GM19238 (cell line): ENCODE results near the gene RFFL.
"Not testable (repeated sequence)": the region's sequence is repeated elsewhere in the genome, so short reads cannot be mapped to it uniquely, and the experiment has no call there.

ENCODE experiments used
- DNase-seq: peaks from one replicate; pipeline ENCODE4 v3.0.0; 2011; ENCODE audit warnings: low spot score; ENCODE audit not compliant: insufficient read length

RFFL gene

DNA sequence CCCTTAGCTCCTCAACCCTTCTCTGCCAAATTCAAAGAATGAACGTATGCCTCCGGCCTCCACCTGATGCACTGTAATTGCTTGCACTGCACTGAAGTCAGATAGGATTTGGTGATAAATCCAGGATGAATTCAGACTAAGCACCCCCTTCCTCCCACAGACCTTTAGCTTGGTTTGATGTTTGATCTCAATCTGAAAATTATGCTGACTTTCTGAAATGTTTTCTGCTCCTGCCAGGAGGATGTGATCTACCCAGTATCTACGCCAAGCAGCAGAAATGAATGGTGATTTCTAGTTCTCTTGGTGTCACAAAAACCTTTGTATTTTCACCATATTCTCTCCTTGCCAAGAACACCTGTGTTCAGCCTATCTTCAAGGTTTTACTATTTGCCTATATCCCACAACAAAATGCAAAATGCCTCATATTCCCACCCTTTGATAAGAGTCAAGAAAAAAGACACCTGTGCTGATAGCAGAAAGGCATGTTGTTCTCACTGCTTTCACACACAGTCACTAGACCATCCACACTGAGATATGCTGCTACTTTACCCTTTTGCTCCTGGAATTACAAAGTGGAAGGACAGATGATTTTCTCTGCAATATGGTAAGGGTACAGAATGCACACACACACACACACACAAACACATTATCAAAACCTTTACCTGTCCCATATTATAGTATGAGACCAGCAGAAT is 14.7 kb downstream of the RFFL start:
- no peak for DNase-seq

DNA sequence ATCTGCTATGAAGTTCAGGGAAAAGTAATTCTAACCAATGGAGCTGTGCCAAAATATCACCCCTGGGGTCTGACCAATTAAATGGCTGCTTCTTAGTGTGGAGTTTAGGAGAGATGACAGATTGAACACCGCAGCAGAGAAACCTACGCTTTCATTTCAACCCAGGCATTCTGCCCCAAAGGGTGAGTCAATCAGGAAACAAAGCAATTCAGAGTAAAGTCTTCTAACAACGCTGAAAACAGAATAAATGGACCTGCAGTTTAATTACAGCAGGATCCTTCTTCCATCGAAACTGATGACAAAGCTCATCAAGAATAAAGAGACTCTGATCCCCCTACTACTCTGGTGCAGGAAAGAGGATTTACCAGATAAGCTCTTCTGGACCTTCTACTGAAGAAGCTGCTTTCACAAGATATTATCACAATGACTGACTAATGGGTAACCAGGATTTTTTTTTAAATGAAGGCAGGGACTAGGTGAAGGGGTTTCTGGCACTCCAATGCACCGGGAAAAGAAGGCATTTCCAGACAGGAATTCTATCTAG is 16.7 kb downstream of the RFFL start:
- DNase-seq = peak; percentile 51

DNA sequence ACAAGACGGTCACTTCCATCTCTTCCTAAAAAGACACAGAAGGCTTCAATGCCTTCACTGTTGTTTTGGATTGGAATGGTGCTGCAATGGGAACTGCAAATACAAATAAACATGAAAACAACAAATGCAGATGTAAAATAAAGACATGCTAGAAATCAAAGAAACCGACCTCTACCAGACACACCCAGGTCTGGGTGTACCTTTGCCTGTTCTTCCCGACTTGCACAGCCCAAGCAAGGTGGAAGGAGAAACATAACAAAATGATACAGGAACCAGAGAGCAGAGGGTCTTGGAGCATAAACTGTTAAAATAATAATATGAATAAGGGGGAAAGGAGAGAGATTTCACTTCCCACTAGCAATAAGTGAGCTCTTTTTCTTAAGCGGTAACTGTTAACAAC is 17.3 kb downstream of the RFFL start:
- no peak for DNase-seq

DNA sequence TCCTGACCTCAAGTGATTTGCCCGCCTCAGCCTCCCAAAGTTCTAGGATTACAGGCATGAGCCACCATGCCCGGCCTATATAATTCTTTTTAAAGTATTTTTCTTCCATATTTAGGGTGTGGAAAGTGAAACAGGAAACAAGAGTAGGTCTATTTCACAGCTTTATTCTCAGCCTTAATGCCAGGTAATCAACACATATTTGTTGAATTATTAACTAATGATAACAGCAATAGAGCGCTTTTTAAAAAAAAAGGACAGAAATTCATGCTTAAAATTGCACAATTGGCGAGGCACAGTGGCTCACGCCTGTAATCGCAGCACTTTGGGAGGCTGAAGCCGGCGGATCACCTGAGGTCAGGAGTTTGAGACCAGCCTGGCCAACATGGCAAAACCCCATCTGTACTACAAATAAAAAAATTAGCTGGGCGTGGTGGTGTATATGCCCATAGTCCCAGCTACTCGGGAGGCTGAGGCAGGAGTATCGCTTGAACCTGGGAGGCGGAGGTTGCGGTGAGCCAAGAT is 18.0 kb downstream of the RFFL start:
- DNase-seq = not testable (repeated sequence)

DNA sequence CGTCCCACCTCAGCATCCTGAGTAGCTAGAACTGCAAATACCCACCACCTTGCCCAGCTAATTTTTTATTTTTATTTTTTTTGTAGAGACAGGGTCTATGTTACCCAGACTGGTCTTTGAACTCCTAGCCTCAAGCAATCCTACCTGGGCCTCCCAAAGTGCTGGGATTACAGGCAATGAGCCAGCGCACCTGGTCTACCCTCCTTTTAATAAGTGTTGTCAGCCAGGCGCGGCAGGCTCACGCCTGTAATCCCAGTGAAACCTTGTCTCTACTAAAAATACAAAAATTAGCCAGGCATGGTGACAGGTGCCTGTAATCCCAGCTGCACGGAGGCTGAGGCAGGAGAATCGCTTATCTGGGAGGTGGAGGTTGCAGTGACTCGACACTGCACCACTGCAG is 19.3 kb downstream of the RFFL start:
- DNase-seq = no peak

DNA sequence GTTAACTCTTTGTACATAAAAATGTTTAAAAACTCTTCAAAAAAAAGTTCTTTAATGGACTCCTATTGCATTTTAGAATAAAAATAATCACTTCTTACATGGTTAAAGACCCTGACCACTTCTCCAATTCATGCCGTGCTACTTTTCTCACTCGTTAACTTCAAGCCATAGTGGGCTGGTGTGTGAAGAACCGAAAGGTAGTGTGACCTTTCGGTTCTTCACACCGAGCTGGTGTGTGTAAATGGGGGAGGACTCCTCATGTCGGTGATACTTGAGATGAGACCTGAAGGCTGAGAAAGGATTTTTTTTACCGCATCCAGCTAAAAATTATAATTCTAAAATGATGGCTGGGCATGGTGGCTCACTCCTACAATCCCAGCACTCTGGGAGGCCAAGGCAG is 22.1 kb downstream of the RFFL start:
- no peak for DNase-seq

DNA sequence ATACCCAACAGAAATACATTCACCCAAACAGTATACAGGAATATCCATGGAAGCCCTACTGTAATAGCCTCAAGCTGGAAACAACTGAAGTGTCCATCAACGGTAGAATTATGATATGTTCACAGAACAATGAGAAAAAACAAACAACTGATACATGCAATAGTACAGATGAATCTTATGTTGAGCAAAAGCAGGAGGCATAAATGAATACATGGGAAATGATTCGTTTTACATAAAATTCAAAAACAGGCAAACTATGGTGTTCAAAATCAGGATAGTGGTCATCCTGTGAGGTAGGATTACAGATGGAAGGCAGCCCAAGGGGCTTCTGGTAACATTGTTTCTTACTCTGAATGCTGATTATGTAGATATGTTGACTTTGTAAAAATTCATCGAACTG is 25.1 kb downstream of the RFFL start:
- no peak for DNase-seq

DNA sequence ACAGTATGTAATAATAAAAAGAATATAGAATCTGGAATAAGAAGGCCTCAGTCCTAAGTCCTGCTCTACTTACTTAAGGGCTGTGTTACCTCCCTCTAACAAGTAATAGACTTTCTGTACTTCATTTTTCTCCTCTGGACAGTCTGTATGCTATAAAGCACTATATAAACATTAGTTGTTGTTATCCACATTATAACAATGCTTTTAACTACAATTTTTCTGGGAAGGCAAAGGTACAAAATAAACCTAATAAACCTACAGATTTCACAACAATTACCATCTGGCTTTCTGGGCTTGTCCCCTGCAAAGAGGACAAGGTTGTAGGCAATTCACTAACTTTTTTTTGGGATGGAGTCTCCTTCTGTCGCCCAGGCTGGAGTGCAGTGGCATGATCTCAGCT is 32.7 kb downstream of the RFFL start:
- DNase-seq = no peak

DNA sequence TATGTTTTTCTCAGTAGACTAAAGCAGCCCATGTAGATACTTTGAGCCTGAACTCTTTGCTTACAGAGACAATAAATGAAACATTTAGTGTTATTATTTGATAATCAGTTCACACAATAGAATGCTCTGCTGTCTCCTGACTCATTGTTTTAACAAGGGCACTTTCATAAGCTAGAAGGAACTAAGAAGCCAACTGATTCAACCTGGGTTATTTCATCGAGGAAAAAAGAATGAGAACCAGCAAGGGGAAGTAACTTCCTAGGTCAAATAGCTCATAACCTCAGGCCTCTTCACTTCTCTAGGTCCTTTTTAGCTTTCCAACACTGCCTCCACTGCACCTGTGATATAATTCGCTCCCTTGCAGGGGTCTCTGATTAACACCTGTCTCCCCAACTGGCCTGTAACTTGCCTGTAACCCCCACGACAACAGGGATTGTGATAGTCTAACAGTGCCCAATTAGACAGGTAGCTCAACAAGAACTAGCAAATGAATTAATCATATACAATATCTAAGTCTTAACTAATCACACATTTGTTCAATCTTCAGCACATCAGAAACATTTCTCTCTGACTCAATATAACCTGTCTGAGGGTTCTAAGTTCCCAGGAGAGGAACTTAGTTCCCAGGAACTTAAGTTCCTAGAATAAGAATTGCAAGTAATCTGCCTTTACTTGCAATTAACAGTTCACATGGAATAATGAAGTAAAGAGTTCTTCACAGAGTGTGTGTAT is 34.8 kb downstream of the RFFL start:
- no peak for DNase-seq

DNA sequence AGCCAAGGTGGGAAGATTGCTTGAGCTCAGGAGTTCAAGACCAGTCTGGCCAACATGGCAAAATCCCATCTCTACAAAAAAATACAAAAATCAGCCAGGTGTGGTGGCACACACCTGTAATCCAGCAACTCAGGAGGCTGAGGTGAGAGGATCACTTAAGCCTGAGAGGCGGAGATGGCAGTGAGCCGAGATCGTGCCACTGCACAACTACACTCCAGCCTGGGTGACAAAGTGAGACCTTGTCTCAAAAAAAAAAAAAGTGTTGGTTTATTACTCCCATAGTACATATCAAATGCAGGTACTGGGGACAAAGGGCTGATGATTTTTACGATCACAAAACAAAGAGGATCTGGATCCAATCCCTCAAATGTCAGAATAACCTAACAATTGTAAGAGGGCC is 35.4 kb downstream of the RFFL start:
- DNase-seq = not testable (repeated sequence)

DNA sequence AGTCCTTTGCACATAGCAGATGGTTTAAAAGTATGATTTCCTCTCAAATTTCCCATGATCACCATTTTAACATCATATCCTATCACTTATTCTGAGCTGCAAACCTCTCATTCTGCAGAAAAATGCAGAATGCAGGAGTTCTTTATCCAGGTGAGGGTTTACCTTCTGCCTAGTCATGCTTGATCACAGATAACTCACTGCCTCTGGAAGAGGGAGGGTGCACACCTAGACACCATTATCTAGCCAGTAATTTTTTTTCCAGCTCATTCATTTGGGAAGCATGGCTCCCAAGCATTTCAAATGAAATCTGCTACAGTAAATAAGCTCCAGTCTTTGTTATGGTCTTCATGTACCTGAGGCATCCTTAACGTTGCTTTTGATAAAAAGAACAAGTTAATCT is 38.0 kb downstream of the RFFL start:
- DNase-seq = no peak

DNA sequence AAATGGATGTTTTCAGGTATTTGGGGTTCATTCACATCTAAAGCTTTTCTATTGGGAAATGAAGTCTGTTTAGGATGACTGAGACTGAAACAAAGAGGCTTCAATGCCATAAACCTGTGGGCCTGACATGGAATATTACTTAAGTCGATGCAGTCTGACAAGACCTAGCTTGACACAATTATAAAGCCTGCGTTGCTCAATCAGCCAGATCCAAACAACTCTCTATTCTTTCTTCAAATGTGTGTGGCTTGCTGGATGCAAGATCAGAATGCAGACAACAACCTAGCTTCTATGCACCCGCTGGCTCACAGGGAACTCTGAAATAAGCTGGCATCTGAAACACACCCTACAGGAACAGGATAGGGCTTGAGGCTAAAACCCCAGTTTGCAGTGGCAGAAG is 40.0 kb downstream of the RFFL start:
- DNase-seq = no peak

DNA sequence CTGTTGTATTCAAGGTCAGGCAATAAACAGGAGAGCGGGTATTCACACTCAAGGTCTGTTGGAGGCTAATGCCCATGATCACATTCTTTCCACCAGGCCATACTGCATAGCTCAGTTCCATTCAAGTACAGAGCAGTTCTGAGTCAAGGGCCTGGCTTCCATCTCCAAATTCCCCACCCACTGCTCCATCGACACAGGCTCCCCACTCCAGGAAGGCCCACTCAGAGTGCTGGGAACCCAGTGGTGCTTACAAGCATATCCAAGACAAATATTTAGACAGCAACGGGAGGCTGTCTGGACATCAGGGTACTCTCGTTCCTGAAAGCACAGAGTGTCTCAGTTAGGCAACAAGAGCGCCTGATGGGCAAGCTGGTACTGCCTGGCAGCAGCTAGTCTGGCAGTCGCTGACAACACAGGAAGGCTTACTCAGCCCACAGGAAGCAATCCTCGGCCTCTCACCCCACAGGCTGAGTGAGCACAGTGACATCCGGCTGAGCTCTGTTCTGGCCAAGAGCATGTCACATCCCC is 40.9 kb downstream of the RFFL start:
- peak; percentile 66 for DNase-seq

DNA sequence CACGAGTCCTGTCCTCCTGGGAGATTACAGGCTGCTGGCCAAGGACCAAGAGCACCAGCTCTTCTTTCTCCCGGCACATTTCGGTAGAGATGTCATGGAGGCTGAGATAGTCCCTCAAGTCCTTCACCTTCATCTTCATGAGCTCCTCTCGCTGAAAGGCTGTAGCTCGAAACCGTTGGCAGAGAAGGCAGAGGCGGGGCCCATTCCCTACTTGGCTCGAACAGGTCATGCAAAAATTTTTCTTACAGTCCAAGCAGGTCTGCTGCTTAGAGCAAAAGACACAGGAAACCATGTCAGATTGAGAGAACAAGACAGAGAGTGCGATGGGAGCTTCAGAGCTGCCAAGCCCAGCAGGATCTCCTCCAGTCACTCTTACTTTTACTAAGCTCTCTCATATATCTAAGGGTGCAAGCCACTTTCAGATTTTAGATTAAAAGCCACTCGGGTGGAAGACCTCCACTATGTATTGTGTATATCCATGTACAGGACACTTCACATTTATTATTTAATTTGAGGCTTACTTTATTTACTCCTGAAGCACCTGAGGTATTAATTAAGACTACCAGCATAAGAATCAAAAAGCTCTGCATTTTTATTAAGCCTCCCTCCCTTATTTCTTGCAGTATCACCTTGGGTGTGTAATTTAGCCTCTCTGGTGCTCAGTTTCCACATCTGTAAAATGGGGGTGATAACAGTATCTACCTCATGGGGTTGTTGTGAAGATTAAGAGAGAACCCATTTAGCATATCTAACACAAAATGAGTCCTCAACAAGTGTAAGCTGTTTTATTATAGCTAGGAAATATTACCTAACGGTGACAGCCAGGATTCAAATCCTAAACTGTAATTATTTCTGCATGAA is 41.8 kb downstream of the RFFL start:
- no peak for DNase-seq

DNA sequence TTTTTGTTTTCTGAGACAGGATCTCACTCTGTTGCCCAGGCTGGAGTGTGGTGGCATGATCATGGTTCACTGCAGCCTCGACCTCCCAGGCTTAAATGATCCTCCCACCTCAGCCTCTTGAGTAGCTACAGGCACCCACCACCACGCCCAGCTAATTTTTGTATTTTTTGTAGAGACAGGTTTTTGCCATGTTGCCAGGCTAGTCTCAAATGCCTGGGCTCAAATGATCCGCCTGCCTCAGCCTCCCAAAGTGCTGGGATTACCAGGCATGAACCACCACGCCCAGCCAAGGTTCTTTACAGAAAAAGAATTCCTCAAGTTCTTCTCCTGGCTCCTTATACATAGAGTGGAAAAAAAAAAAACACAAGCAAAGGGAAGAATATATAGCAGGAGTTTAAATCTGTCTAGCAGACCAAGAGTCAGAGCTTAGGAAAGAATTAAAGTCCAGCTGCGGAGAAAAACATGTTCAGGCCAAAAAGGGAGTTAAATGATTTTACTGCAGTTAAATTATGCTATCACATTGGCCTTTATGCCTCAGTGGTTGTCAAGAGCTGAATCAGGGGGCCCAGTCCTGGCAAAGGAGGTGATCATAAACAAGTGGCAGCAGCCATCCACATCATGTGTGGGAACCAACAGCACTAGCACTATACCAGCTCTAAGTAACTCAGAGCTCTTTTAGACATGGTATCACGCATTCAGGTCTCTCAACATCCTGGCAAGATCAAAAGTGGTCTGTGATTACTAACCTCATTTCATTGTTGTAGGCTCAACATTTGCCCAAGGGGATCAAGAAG is 43.9 kb downstream of the RFFL start:
- no peak for DNase-seq

DNA sequence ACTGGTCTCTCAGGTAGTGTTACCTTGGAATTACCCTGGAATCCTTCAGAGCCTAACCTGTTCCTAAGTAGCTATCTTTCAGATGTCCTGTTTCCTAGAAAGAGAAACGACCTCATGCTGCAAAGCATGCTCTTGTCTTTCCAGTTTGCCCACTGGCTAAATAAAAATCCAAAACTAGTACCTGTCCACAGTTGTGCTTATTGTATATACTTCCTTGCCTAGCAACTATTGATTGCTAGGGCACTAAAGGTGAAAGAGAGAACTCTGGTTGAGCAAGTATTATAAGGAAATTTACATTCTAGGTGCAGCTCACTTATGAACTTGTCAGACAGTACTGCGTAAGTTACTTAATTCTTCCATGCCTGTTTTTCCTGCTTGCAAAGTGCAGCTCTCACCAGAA is 44.7 kb downstream of the RFFL start:
- no peak for DNase-seq

DNA sequence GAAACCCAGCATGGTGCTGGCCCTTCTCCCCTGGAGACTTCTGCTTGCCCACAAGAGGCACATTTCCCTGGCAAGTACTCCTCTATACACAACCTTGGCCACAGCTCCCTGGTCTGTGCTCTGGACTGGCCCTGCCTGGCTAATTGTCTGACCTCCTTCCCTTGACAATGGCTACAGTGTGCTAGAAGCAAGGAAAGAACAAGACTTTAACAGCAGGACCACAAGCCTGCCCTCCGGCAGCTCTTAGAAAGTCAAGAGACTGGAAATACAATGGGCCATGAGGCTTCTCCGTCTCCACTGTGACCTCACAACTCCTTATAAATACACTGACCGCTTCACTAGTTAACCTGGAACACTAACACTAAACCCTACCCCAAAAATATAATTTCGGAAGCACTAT is 46.5 kb downstream of the RFFL start:
- no peak for DNase-seq

DNA sequence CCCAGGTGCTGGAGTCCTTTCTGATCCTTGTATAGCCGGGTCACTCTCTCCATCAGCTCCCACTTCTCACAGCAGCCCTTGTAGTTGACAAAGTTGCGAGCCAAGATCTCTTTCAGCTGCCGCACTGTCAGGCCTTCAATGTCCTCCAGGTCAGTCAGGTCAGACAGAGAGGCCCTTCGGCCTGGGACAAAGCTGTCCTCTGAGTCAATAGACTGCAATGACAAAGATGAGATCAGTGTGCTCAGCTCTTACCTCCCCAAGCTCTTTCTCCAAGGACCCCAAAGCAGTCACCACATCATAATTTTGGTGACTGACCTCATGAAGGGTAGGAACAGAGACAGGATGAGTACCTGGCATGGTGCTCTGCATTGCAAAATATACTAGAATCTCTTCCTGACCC is 47.1 kb downstream of the RFFL start:
- no peak for DNase-seq

DNA sequence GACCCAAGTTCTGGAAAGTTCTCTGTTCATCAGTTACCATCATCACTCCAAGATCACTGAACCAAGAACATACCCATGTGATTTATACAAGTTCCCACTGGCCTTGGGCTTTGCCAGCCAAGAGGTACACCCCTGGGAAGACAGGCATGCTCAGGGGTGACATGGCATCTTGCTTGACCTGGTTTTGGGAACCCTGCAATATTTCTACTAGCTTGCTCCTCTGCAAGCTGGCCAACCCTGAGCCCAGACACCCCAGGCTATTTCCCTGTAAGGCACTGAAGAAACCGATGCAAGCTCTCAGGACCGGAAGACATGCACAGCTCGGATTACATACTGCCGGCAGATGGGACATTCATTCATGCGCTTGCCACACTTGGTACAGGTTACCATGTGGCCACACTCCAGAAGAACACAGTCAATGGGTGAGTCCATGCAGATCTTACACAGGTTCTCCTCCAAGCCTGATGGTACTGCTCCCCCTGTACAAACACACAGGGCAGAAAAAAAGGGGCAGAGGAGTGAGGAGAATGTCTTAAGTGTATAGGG is 51.8 kb downstream of the RFFL start:
- no peak for DNase-seq

DNA sequence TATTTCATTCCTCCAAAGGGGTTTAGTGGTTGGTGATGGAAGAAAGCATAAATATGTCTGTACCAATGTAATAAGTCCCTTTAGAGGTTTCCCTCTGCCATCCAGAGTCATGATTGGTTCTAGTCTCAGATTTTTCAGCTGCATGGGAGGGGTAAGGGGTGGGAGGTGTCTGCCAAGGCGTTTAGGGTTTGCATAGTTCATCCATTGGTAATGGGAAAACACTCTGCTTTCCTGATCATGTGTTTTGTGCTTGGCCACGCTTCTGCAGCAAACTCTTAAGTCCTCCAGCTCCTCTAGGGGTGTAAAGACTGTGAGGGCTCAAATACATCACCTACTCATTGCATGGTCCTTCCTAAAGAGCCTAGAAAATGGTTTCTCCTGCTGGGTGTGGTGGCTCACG is 53.4 kb downstream of the RFFL start:
- no peak for DNase-seq
